Right lung (tissue), 5 donors: ENCODE results near the gene SBK3. TPM values are rescaled to one million over a fixed set of nuclear protein-coding genes. Genes with fewer than 3 reads are reported as not detected.

Experiments used
- DNase-seq, 2 donors: peaks; one replicate each; pipeline ENCODE4 v3.0.0-alpha.2; 2013
- polyA plus RNA-seq, 5 donors: library from polyadenylated mRNA; unstranded; fragments of 120-200 nt; gene quantifications; one replicate each; pipeline versions ENCODE4 v1.2.1 to v1.2.3, GENCODE V29; 2013; ENCODE audit warnings: inconsistent platforms in 1 of 5, low replicate concordance in 1 of 5; ENCODE audit not compliant: insufficient read length in 5 of 5, insufficient read depth in 1 of 5

Gene SBK3
- polyA plus RNA-seq, 5 donors = 0.55 to 1.2 (median 0.73) TPM

GRCh38 chr19:55491546-55492360 is 53.6 kb downstream of the SBK3 start:
- DNase-seq = no peak

Other genes with a start within 250 kb of the SBK3 start
- under 1 TPM; 0.56 to 0.83 (median 0.64) TPM for gene TMEM150B, start 220.2 kb downstream of the SBK3 start, polyA plus RNA-seq
- gene KMT5C, start 205.7 kb downstream of the SBK3 start, polyA plus RNA-seq = 10 to 100 TPM; 16.0 to 30.0 (median 22.8) TPM
- gene COX6B2, start 190.8 kb downstream of the SBK3 start, polyA plus RNA-seq = 1 to 10 TPM in 1 of 5 donors, under 1 TPM in 4; 0.14 to 1.4 (median 0.35) TPM
- gene GARIN5B, start 182.3 kb downstream of the SBK3 start, polyA plus RNA-seq = under 1 TPM in 2 of 5 donors, not detected in 3; 0.04 to 0.06 TPM
- gene IL11, start 175.1 kb downstream of the SBK3 start, polyA plus RNA-seq = under 1 TPM; 0.26 to 0.76 (median 0.49) TPM
- gene TMEM190, start 168.7 kb downstream of the SBK3 start, polyA plus RNA-seq = 10 to 100 TPM in 2 of 5 donors, 1 to 10 TPM in 2, under 1 TPM in 1; 0.93 to 13.6 (median 6.6) TPM
- 1 to 10 TPM in 2 of 5 donors, under 1 TPM in 3; 0.23 to 2.3 (median 0.77) TPM for gene TMEM238, start 161.3 kb downstream of the SBK3 start, polyA plus RNA-seq
- gene RPL28, start 159.6 kb downstream of the SBK3 start, polyA plus RNA-seq = 1,000 to 10,000 TPM in 4 of 5 donors, 100 to 1,000 TPM in 1; 947 to 1,993 (median 1,238) TPM
- 10 to 100 TPM; 32.8 to 53.3 (median 35.3) TPM for gene UBE2S, start 137.8 kb downstream of the SBK3 start, polyA plus RNA-seq
- under 1 TPM; 0.16 to 0.23 (median 0.18) TPM for gene SHISA7, start 102.2 kb downstream of the SBK3 start, polyA plus RNA-seq
- gene ISOC2, start 83.9 kb downstream of the SBK3 start, polyA plus RNA-seq = 10 to 100 TPM; 21.5 to 53.9 (median 25.7) TPM
- gene C19orf85, start 80.8 kb downstream of the SBK3 start, polyA plus RNA-seq = not detected
- gene ZNF628, start 68.9 kb downstream of the SBK3 start, polyA plus RNA-seq = 1 to 10 TPM; 2.0 to 7.0 (median 2.2) TPM
- gene NAT14, start 60.4 kb downstream of the SBK3 start, polyA plus RNA-seq = 10 to 100 TPM; 28.6 to 60.8 (median 42.3) TPM
- 10 to 100 TPM in 1 of 5 donors, 1 to 10 TPM in 4; 3.1 to 15.6 (median 8.8) TPM for gene SSC5D, start 57.1 kb downstream of the SBK3 start, polyA plus RNA-seq
- gene SBK2, start 8.4 kb downstream of the SBK3 start, polyA plus RNA-seq = under 1 TPM in 1 of 5 donors, not detected in 4; 0.41 TPM
- gene ZNF579, start 35.3 kb upstream of the SBK3 start, polyA plus RNA-seq = 10 to 100 TPM in 4 of 5 donors, 1 to 10 TPM in 1; 10.0 to 20.2 (median 13.7) TPM
- 10 to 100 TPM; 16.3 to 24.9 (median 19.1) TPM for gene FIZ1, start 54.0 kb upstream of the SBK3 start, polyA plus RNA-seq
- gene ZNF524, start 54.7 kb upstream of the SBK3 start, polyA plus RNA-seq = 10 to 100 TPM in 1 of 5 donors, 1 to 10 TPM in 4; 6.0 to 11.8 (median 6.1) TPM
- 10 to 100 TPM in 1 of 5 donors, 1 to 10 TPM in 4; 5.3 to 15.5 (median 7.9) TPM for gene ZNF865, start 60.1 kb upstream of the SBK3 start, polyA plus RNA-seq
- 10 to 100 TPM in 1 of 5 donors, 1 to 10 TPM in 4; 7.8 to 11.6 (median 8.8) TPM for gene ZNF784, start 79.0 kb upstream of the SBK3 start, polyA plus RNA-seq
- 10 to 100 TPM; 32.1 to 56.3 (median 38.3) TPM for gene ZNF580, start 95.5 kb upstream of the SBK3 start, polyA plus RNA-seq
- gene ZNF581, start 98.1 kb upstream of the SBK3 start, polyA plus RNA-seq = 10 to 100 TPM; 23.0 to 36.0 (median 29.5) TPM
- gene CCDC106, start 102.7 kb upstream of the SBK3 start, polyA plus RNA-seq = 10 to 100 TPM; 11.2 to 19.3 (median 13.7) TPM
- 100 to 1,000 TPM; 137 to 222 (median 182) TPM for gene U2AF2, start 109.5 kb upstream of the SBK3 start, polyA plus RNA-seq
- 100 to 1,000 TPM in 1 of 5 donors, 10 to 100 TPM in 4; 57.6 to 140 (median 75.7) TPM for gene EPN1, start 129.7 kb upstream of the SBK3 start, polyA plus RNA-seq
- gene NLRP9, start 192.9 kb upstream of the SBK3 start, polyA plus RNA-seq = under 1 TPM in 1 of 5 donors, not detected in 4; 0.06 TPM
- gene RFPL4A, start 213.6 kb upstream of the SBK3 start, polyA plus RNA-seq = under 1 TPM in 1 of 5 donors, not detected in 4; 0.14 TPM
- not detected for gene RFPL4AL1, start 223.6 kb upstream of the SBK3 start, polyA plus RNA-seq